ENCODE measurements around the gene KLF11. TPM values are rescaled to one million over a fixed set of nuclear protein-coding genes. Genes with fewer than 3 reads are reported as not detected.

The KLF11 gene
- total and polyA plus RNA-seq, 9 of the 15 experiments (the other 6 are each of a cell fraction or from before 2014, with no cell fraction given) = 2.1 to 13.4 (median 6.5) TPM

DNA sequence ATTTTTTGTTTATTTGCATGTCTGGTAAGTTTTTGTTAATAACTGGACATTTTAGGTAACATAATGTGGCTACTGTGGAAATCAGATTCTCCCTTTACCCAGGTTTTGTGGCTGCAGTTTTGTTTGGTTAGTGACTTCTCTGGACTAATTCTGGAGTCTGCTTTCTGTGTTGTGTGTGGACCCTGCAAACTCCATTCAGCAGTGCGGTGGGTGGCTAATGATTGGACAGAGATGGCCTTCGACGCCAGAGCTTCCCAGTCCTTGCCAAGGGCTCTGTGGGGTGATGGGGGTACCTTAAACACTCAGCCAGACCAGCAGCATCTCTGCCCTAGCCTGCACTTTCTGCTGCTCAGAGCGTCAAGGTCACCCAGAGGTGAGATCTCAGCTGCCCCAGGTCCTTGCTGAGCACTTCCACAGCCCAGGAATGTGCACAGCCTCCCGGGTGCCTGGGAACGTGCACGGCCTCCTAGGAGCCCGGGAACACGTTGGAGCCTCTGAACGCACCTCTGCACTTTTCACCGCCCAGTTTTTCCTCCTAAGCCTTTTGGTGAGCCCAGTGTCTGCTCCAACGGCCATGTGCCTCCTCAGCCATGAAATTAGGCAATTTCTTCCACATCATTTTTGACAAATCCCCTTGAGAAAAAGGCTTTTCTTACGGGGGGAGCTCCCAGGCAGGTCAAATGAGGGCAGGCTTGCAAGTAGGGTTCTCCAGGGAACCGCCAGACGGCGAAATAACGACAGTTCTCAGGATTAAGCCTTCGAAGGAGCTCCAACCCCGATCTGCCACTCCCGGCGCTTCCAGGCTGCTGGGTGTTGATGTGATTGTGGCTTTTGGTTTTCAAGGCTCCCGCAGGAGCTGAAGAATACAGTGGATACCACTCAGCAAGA is 35.2 kb upstream of the KLF11 start (continued):
- TF ChIP-seq, protein P1, sequence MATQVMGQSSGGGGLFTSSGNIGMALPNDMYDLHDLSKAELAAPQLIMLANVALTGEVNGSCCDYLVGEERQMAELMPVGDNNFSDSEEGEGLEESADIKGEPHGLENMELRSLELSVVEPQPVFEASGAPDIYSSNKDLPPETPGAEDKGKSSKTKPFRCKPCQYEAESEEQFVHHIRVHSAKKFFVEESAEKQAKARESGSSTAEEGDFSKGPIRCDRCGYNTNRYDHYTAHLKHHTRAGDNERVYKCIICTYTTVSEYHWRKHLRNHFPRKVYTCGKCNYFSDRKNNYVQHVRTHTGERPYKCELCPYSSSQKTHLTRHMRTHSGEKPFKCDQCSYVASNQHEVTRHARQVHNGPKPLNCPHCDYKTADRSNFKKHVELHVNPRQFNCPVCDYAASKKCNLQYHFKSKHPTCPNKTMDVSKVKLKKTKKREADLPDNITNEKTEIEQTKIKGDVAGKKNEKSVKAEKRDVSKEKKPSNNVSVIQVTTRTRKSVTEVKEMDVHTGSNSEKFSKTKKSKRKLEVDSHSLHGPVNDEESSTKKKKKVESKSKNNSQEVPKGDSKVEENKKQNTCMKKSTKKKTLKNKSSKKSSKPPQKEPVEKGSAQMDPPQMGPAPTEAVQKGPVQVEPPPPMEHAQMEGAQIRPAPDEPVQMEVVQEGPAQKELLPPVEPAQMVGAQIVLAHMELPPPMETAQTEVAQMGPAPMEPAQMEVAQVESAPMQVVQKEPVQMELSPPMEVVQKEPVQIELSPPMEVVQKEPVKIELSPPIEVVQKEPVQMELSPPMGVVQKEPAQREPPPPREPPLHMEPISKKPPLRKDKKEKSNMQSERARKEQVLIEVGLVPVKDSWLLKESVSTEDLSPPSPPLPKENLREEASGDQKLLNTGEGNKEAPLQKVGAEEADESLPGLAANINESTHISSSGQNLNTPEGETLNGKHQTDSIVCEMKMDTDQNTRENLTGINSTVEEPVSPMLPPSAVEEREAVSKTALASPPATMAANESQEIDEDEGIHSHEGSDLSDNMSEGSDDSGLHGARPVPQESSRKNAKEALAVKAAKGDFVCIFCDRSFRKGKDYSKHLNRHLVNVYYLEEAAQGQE (IDR thresholded peaks at IDR 0.05; ENCODE audit: borderline replicate concordance) = peak; percentile 23; the same call in 1 of the 2 replicates
- TF ChIP-seq, protein P1 (CRISPR knock-in tag; IDR thresholded peaks at IDR 0.05; ENCODE audit: low read depth) = no peak
- peak; percentile 43 for TF ChIP-seq L3MBTL2 (IDR thresholded peaks at IDR 0.05)
- TF ChIP-seq ESRRA (IDR thresholded peaks at IDR 0.05; ENCODE audit: borderline replicate concordance, low read depth) = peak; percentile 82
